Trophoblast cell (in vitro differentiated cells and primary cell): ENCODE measurements around the gene CGNL1.

Source experiments
- DNase-seq, 2 donors: peaks; one replicate each; pipeline ENCODE4 v3.0.0-alpha.2; 2016
- H2AFZ ChIP-seq: 2 replicates; pipeline ENCODE4 v1.6.1; 2013; ENCODE audit warnings: low read length, moderate library complexity, mild to moderate bottlenecking; ENCODE audit not compliant: insufficient read depth, poor library complexity
- H2AK5ac ChIP-seq: 2 replicates; pipeline ENCODE4 v1.6.1; 2013; ENCODE audit warnings: mild to moderate bottlenecking, low read length
- H2BK120ac ChIP-seq: 2 replicates; pipeline ENCODE4 v1.6.1; 2013; ENCODE audit warnings: low read length, mild to moderate bottlenecking, moderate library complexity; ENCODE audit not compliant: insufficient read depth, poor library complexity
- H2BK12ac ChIP-seq: 2 replicates; pipeline ENCODE4 v1.6.1; 2013; ENCODE audit warnings: mild to moderate bottlenecking, low read length, moderate library complexity
- H2BK5ac ChIP-seq: 2 replicates; pipeline ENCODE4 v1.6.1; 2013; ENCODE audit warnings: low read length, low read depth, moderate library complexity, mild to moderate bottlenecking; ENCODE audit not compliant: poor library complexity
- H3K14ac ChIP-seq: 2 replicates; pipeline ENCODE4 v1.6.1; 2013; ENCODE audit warnings: mild to moderate bottlenecking, low read length
- H3K18ac ChIP-seq: 2 replicates; pipeline ENCODE4 v1.6.1; 2013; ENCODE audit warnings: mild to moderate bottlenecking, low read length
- H3K23ac ChIP-seq: 2 replicates; pipeline ENCODE4 v1.6.1; 2013; ENCODE audit warnings: low read length
- H3K27ac ChIP-seq: 2 replicates; pipeline ENCODE4 v1.5.1; 2013; ENCODE audit warnings: low read depth, mild to moderate bottlenecking, inconsistent platforms, low read length, moderate library complexity
- H3K27me3 ChIP-seq: 2 replicates; pipeline ENCODE4 v1.6.1; 2013; ENCODE audit warnings: inconsistent platforms, mild to moderate bottlenecking, low read length, moderate library complexity; ENCODE audit not compliant: insufficient read depth
- H3K36me3 ChIP-seq, 2 experiments: 1 replicate in 1 of 2; 2 replicates in 1 of 2; pipeline ENCODE4 v1.6.1; 2013; ENCODE audit warnings: low read length in 2 of 2, mild to moderate bottlenecking in 2 of 2, moderate library complexity in 1 of 2; ENCODE audit not compliant: insufficient read depth in 2 of 2, control insufficient read depth in 1 of 2
- H3K4ac ChIP-seq: 2 replicates; pipeline ENCODE4 v1.6.1; 2013; ENCODE audit warnings: low read depth, mild to moderate bottlenecking, low read length, moderate library complexity
- H3K4me1 ChIP-seq, 2 experiments: 1 replicate in 1 of 2; 2 replicates in 1 of 2; pipeline ENCODE4 v1.6.1; 2013; ENCODE audit warnings: low read length in 2 of 2, mild to moderate bottlenecking in 2 of 2, moderate library complexity in 1 of 2; ENCODE audit not compliant: insufficient read depth in 2 of 2, control insufficient read depth in 1 of 2
- H3K4me2 ChIP-seq: 2 replicates; pipeline ENCODE4 v1.6.1; 2013; ENCODE audit warnings: inconsistent platforms, mild to moderate bottlenecking, low read length, moderate library complexity
- H3K4me3 ChIP-seq: 2 replicates; pipeline ENCODE4 v1.5.1; 2013; ENCODE audit warnings: mild to moderate bottlenecking, low read depth, low read length, inconsistent platforms
- H3K79me1 ChIP-seq: one replicate; pipeline ENCODE4 v1.6.1; 2013; ENCODE audit warnings: low read length
- H3K79me2 ChIP-seq: 2 replicates; pipeline ENCODE4 v1.6.1; 2013; ENCODE audit warnings: low read length, mild to moderate bottlenecking; ENCODE audit not compliant: control insufficient read depth, insufficient read depth, poor library complexity
- H3K9ac ChIP-seq: 2 replicates; pipeline ENCODE4 v1.6.1; 2013; ENCODE audit warnings: mild to moderate bottlenecking, low read length
- H3K9me3 ChIP-seq: 2 replicates; pipeline ENCODE4 v1.6.1; 2013; ENCODE audit warnings: low read depth, mild to moderate bottlenecking, control low read depth, inconsistent platforms, low read length; ENCODE audit not compliant: insufficient read depth
- H4K12ac ChIP-seq: 2 replicates; pipeline ENCODE4 v1.6.1; 2013; ENCODE audit warnings: low read depth, mild to moderate bottlenecking, low read length, moderate library complexity
- H4K8ac ChIP-seq: 2 replicates; pipeline ENCODE4 v1.6.1; 2013; ENCODE audit warnings: low read depth, mild to moderate bottlenecking, low read length, moderate library complexity
- H4K91ac ChIP-seq: one replicate; pipeline ENCODE4 v1.6.1; 2013; ENCODE audit warnings: low read depth, mild to moderate bottlenecking, low read length, moderate library complexity
- whole genome bisulfite sequencing: extraction: QIAGEN DNeasy Blood & Tissue Kit; methylation state at CpG from one replicate; pipeline ENCODE4 v1.1.7; 2013; ENCODE audit warnings: missing lambda C conversion rate; ENCODE audit not compliant: insufficient read length, insufficient coverage; ENCODE audit errors: extremely low coverage; 5-methylcytosine and 5-hydroxymethylcytosine counted together

Gene CGNL1

DNA sequence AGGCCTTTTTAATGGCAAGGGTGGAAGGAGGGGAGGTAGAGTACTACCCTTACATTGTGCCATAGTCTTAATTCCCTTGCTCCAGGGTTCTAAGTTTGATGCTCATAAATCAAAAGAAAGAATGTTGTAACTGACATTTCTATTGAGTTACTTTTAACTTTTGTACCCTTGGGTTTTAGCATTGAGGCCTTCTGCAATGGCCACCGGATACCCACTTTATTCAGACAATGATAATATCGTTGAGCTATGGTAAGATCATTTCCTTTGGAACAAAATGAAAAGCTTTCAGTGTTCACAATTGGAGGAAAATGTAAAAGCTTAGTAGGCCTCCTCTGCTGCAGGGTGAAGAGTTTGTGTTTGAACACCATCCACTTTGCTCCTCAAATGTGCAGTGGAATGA is 16.8 kb downstream of the CGNL1 start:
- no peaks in the 10 kb centered on the region for H3K9me3 ChIP-seq
- no peak for DNase-seq
- H2BK120ac ChIP-seq = no peak overlapping the region
- no peak overlapping the region for H3K4me2 ChIP-seq
- H4K8ac ChIP-seq = no peak overlapping the region
- H3K79me1 ChIP-seq = peaks cover 2% of the 10 kb centered on the region
- H3K18ac ChIP-seq = no peak overlapping the region
- no peak overlapping the region for H3K27ac ChIP-seq
- H4K91ac ChIP-seq = no peak overlapping the region
- no peak overlapping the region for H2AK5ac ChIP-seq
- no peak overlapping the region for H3K23ac ChIP-seq
- H3K79me2 ChIP-seq = no peaks in the 10 kb centered on the region
- no peak overlapping the region for H4K12ac ChIP-seq
- no peak overlapping the region for H3K4ac ChIP-seq
- no peak overlapping the region for H2BK5ac ChIP-seq
- peaks cover 5 to 6% of the 10 kb centered on the region in 2 experiments for H3K4me1 ChIP-seq
- H2AFZ ChIP-seq = no peak overlapping the region
- H3K9ac ChIP-seq = no peak overlapping the region
- H3K4me3 ChIP-seq = no peak overlapping the region
- H3K14ac ChIP-seq = no peak overlapping the region
- no peaks in the 10 kb centered on the region for H3K27me3 ChIP-seq
- no CpG with 5 or more reads among the region's 2 CpGs for WGBS
- no peak overlapping the region for H2BK12ac ChIP-seq
- peaks cover 0 to 2% of the 10 kb centered on the region in 2 experiments for H3K36me3 ChIP-seq

GRCh38 chr15:57395292-57395691 is 19.0 kb downstream of the CGNL1 start:
- H3K4ac ChIP-seq = no peak overlapping the region
- WGBS = no CpG with 5 or more reads among the region's 6 CpGs
- H3K9me3 ChIP-seq = no peaks in the 10 kb centered on the region
- H2BK12ac ChIP-seq = no peak overlapping the region
- no peak overlapping the region for H3K14ac ChIP-seq
- no peak overlapping the region for H3K4me3 ChIP-seq
- H3K79me2 ChIP-seq = no peaks in the 10 kb centered on the region
- no peak overlapping the region for H3K4me2 ChIP-seq
- H3K27me3 ChIP-seq = no peaks in the 10 kb centered on the region
- H3K4me1 ChIP-seq = peaks cover 0 to 2% of the 10 kb centered on the region in 2 experiments
- no peak overlapping the region for H2BK5ac ChIP-seq
- peak; percentile 8 to 23 for DNase-seq
- H3K36me3 ChIP-seq = peaks cover 0 to 2% of the 10 kb centered on the region in 2 experiments
- H2BK120ac ChIP-seq = no peak overlapping the region
- H4K12ac ChIP-seq = no peak overlapping the region
- H3K23ac ChIP-seq = no peak overlapping the region
- no peaks in the 10 kb centered on the region for H3K79me1 ChIP-seq
- H3K9ac ChIP-seq = no peak overlapping the region
- H2AK5ac ChIP-seq = no peak overlapping the region
- no peak overlapping the region for H3K18ac ChIP-seq
- no peak overlapping the region for H4K91ac ChIP-seq
- no peak overlapping the region for H3K27ac ChIP-seq
- no peak overlapping the region for H4K8ac ChIP-seq
- H2AFZ ChIP-seq = no peak overlapping the region

- Histone ChIP-seq H3K4me1 (peaks cover 0 to 2% of the 10 kb centered on the region in 2 experiments), H3K36me3 (peaks cover 0 to 2% of the 10 kb centered on the region in 2 experiments), H3K79me1 (no peaks in the 10 kb centered on the region), H3K18ac (no peak overlapping the region), H2AFZ (no peak overlapping the region), H3K4me2 (no peak overlapping the region), H2AK5ac (no peak overlapping the region), H3K4ac (no peak overlapping the region), H3K79me2 (no peaks in the 10 kb centered on the region), H4K91ac (no peak overlapping the region), H4K12ac (no peak overlapping the region), H2BK5ac (no peak overlapping the region), H3K9me3 (peaks cover 2% of the 10 kb centered on the region), H2BK12ac (no peak overlapping the region), H3K4me3 (no peak overlapping the region), H3K14ac (no peak overlapping the region), H3K23ac (no peak overlapping the region), H3K27ac (no peak overlapping the region), H2BK120ac (no peak overlapping the region), H4K8ac (no peak overlapping the region), H3K27me3 (no peaks in the 10 kb centered on the region), H3K9ac (no peak overlapping the region)
- WGBS = no CpG with 5 or more reads among the region's 6 CpGs
- no peak for DNase-seq
These were observed 22.0 kb downstream of the CGNL1 start for GRCh38 chr15:57398336-57398735.

DNA sequence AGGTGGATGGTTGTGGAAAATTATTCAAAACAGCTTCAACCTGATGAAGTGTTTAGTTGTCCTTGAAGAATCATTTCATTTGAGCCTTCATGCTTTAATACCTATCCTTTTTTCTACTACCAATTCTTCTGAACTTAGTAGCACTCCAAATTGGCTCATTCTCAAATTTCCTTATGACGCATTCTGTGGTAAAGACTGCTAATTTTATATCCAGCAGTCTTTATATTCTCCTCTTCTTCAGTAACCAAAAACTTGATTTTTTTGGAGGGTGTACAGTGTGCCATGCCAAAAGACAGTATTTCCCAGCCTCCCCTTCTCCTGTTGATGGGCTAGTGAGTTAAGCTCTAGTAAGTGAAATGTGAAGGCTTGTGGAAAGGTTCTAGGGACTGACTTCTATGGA is 25.2 kb downstream of the CGNL1 start:
- DNase-seq = no peak
- no peak overlapping the region for H2BK120ac ChIP-seq
- H2AK5ac ChIP-seq = no peak overlapping the region
- no peak overlapping the region for H3K4me2 ChIP-seq
- peaks cover 2% of the 10 kb centered on the region for H3K9me3 ChIP-seq
- H3K9ac ChIP-seq = no peak overlapping the region
- no peak overlapping the region for H3K23ac ChIP-seq
- no peak overlapping the region for H3K18ac ChIP-seq
- H2BK12ac ChIP-seq = no peak overlapping the region
- H3K27me3 ChIP-seq = no peaks in the 10 kb centered on the region
- WGBS = no CpG with 5 or more reads among the region's 1 CpG
- H4K91ac ChIP-seq = no peak overlapping the region
- peaks cover 7% of the 10 kb centered on the region for H3K79me1 ChIP-seq
- H2BK5ac ChIP-seq = no peak overlapping the region
- no peak overlapping the region for H4K12ac ChIP-seq
- H2AFZ ChIP-seq = no peak overlapping the region
- H4K8ac ChIP-seq = no peak overlapping the region
- H3K27ac ChIP-seq = no peak overlapping the region
- H3K4me1 ChIP-seq = peaks cover 11 to 18% of the 10 kb centered on the region in 2 experiments
- no peak overlapping the region for H3K4me3 ChIP-seq
- H3K14ac ChIP-seq = no peak overlapping the region
- peaks cover 0 to 2% of the 10 kb centered on the region in 2 experiments for H3K36me3 ChIP-seq
- H3K4ac ChIP-seq = no peak overlapping the region
- H3K79me2 ChIP-seq = peaks cover 1% of the 10 kb centered on the region
